GM21526 (cell line): ENCODE measurements around the gene MAP6.

ENCODE experiments used
- ATAC-seq: cut with Tn5 transposase; IDR thresholded peaks from one replicate; pipeline ENCODE4 v1.9.1; 2021; ENCODE audit warnings: moderate library complexity; ENCODE audit not compliant: unreplicated experiment, low FRiP score

The MAP6 gene

DNA sequence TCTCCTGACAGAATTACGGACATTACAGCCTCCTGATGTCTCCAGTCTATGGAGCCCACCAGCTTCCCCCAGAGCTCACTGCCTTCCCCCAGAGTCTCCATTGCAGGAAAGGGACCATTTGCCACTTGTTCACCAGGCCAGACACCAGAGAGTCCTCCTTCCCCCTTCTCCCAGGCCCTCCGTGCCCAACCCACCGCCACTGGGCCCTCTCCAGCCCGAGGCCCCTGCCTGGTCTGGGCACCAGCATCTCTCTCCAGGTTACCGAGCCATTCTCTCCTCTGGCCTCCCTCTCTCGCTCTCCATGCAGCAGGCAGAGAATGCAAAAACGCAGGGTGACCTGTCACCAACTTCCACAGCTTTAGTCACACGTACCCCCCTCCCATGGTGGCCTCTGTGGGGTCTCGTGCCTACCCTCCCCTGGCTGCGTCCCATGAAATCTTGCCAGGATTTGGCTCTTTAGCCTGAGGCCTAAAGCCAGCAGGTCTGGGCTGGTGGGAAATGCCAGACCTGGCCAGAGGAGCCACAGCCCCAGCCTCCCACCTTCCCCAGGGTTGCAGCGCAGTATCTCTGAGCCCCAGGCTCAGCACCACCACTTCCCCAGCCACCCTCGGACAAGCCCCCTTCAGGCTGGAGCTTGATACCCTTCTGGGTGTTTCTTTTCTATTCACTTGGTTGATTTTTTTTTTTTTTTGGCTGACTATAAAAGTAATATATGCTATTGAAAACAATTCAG is 113.6 kb downstream of the MAP6 start:
- ATAC-seq, result no peak

DNA sequence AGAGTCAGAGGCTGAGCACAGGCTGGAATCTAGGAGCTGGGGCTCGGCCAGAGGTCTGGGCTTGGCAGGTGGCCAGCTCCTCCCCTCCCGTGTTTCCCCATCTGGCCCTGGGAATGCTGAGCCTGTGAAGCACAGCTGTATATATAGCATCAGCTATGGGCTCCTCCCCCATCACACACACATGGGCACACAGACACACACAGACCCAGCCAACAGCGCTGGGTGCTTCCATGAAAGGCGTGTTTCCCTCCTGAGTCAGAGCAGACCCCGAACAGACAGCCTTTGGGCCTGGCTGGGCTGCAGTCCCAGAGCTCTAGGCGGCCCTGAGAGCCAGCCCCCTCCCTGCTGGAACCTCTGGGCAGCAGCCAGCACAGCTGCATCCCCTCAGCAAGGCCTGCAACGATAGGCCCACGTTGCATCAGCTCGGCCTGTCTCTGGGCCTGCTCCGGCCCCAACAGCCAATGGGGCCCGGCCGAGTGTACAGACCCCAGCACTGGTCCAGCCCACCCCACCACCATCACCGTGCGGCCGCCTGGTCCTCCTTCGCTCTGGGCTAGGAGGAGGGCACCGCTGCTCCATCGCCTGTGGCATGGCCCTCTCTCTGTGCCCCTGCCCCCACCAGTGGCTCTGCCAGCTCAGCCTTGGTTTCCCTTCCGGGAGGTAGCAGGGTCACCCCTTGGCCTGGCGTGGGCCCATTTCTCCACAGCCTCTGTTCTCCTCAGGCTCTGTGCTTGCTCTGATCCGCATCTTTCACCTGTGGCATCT is 114.4 kb downstream of the MAP6 start:
- no peak for ATAC-seq

DNA sequence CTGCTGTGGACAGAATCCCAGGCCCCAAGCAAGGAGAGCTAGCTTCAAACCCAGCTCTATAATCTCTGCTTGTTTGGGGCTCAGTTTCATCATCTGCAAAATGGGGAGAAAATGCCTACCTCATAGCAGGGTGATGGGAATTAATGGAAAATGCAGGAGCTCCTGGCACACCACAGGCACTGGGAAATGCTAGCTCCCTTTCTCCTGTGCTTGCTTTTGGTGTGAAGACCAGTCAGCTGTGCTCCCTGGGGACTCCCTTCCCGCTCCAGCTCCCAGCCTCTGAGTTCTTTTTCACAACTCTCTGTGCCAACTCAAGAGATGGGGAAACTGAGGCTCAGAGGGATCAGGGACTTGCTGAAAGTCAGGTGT is 115.0 kb downstream of the MAP6 start:
- no peak for ATAC-seq

DNA sequence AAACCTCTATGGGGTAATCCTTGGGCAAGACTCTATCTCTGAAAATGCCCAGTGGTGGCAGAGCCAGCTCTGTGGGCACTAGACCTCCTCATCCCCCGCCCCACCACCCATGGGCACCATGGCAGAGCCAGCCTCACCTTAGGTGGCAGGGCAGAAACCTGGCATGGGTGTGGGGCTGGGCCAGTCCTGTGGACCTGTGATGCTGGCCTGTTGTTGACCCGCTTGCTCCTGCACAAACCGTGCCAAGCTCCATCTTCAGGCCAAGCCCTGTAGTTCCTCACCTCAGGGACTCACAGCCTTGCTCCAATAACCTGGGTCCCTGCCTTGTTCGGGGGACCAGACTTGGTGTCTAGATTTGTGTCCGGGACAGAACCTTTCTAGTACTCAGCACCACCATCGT is 115.7 kb downstream of the MAP6 start:
- ATAC-seq, result no peak

DNA sequence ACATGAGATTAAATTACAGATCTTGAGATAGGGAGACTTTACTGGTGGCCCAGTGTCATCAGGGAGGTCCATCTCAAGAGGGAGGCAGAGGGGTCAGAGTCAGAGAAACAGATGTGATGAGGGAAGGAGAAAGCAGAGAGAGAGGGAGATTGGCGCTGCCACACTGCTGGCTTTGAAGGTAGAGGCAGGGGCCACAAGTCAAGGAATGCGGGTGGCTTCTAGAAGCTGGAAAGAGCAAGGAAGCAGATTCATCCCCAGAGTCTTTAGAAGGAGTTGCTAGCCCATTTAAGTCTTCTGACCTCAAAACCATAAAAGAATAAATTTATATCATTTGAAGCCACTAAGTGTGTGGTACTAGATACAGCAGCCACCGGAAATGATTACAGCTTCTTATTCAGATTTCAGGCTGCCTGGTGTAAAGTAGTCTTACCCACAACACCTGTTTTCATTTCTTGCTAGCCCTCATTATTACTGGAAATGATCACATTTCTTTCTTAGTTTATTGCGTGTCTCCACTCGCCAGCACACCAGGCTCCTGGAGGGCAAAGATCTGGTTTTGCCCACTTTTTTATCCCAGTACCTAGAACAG is 119.4 kb downstream of the MAP6 start:
- no peak for ATAC-seq

DNA sequence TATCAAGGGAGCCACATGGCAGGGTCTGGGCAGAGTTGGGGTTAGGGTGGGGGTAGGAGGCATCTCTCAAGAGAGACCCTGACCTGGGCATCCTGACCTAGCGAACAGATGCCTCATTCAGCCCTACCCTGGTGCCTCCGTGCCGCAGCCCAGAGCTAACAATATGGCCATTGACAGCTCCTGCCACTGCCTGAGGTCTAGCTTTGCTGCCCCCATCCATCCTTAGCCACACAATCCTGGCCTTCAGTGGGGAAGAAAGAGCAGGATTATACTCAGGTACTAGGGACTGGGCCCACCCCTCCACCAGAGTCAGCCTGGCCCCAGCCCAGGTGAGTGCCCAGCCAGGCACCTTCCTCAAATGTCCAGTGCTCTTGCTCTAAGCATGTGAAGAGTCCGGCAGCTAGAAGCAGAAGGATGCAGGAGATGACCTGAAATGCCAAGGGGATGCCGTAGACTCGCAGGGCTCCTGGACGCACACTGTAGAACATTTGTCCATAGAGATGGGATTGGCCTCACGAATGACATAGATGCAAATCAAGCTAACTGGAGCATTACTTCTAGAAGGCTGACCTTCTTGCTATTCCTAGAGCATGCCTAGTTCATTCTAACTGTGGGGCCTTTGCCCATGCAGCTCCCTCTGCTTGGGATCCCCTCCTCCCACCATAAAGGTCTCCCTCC is 120.1 kb downstream of the MAP6 start:
- no peak for ATAC-seq

DNA sequence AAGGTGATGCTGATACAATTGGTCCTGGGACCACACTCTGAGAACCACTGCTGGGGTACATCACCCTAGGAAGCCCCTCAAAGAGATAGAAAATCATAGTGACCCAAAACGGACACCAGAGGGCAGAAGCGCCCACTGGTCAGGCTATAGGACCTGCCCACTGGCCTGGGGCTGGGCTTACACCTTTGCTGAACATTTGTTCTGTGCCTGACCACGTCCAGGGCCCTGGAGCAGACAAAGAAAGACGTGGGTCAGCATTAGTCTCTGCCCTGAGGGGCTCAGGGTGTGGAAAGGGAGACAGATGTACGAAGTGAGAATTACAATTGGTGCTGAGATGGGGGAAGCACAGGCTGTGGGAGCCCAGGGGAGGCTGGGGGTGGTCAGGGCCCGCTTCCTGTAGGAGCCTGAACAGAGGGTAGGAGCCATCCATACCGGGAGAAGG is 121.2 kb downstream of the MAP6 start:
- no peak for ATAC-seq

DNA sequence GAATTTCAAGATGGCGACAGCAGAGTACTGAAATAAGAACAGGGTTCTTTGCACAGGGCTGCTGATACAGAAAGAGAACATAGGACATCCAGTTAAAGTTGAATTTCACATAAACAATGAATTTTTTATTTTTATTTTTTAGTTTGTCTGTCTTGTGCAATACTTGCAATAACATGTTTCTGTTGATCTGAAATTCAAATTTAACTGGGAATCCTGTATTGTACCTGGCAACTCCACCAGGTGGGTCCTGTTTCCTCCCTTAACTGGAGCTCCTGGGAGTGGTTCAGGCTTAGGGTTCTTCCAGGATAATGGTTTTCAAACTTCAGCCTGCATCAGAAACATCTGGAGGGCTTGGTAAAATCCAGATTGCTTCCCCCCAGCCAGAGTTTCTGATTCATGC is 121.7 kb downstream of the MAP6 start:
- no peak for ATAC-seq

DNA sequence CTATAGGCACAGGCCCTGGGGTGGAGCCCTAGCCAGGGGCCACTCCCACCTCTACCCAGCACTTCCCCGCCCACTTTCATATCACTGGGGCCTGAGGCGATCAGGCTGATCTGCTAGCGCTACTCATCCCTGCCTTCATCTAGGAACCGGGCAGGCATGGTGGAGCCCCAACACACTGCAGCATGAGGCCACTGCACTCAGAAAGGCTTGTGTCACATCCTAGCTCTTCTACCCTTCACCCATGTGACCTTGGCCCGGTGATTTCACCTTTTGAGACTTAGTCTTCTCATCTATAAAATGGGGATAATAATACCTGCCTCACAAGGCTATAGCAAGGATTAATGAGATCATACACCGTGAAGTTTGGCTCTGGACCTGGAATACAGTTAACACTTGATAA is 125.0 kb downstream of the MAP6 start:
- ATAC-seq, result no peak

DNA sequence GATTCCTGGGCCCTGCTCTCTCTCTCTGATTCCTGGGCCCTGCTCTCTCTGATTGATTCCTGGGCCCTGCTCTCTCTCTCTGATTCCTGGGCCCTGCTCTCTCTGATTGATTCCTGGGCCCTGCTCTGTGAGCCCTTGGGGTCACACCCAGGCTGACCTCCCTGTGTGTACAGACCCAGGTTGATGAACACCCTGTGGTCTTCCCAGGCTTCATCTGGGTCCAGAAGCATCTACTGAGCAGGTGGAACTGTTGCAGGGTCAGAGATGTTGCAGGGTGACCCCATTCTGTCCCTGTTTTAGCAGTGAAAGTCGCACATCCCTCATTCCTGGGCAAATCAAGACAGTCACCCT is 126.8 kb downstream of the MAP6 start:
- ATAC-seq, result no peak

DNA sequence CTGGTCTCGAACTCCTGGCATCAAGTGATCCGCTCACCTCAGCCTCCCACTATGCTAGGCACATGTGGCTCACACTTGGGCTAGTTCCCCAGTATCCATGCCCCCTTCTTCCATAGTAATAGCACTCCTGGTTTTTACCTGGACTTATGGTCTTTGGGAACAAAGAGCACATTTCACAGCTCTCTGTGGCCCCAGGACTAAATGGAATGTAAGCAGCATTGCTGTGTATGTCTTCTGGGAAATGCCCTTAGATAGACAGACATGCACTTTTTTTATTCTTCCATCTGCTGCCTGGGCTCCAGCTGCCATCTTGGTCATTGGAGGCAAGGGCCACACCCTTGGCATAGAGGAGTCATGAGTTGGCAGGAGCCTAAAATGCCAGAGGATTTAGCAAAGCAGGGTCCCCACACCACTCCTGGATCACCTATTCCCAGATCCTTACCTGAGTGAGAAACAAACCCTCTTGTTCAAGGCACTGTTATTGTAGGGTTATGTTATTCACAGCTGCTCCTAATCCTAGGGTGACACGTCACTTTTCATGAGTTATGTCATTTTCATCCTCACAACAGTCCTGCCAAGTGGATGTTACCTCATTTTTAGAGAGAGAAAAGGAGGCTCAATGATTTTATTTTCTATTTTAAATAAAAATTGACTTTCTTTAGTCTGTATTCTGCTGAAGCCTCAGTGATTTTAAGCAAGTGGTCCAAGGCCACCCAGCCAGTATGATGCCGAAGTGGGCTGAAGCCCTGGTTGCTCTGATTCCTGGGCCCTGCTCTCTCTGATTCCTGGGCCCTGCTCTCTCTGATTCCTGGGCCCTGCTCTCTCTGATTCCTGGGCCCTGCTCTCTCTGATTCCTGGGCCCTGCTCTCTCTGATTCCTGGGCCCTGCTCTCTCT is 127.4 kb downstream of the MAP6 start:
- ATAC-seq, result no peak

DNA sequence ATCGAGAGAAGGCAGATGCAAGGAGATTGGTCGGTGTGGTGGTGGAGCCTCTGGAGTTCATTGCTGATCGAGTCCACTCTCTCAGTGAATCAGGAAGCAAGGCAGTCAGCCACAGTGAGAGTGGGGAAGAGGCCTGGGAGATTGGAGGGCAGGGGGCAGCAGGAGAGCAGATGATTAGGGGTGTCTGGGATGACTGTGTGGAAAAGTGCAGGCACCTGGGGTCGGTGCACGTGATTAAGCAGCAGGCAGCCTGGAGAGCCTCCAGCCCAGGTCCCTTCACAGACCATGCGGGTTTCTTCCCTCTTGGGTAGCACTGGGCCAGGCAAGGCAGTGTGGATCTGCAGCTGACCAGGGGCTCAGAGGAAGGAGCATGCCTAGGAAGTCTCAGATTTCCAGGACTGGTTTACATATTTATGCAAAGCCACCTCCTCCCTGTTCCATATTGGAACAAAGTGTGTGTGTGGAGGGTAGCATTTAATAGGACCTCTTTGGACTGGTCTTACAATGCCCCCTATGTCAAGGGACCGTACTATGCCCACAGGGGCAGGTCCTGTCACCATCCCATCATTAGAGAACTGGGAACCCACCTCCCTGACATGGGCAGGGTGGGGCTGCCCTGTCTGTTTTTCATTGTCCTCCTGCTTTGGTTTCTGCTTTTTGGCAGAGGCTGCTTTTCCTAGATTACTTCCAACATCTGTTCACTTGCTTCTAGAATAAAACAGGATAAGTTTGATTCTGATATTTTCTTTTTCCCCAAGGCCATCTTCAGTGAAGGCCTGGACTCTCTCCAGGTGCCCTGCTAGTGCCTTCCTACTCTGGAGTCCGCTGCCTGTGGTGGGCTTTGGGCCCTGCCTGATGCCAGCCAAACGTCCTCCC is 129.1 kb downstream of the MAP6 start:
- ATAC-seq, result no peak

DNA sequence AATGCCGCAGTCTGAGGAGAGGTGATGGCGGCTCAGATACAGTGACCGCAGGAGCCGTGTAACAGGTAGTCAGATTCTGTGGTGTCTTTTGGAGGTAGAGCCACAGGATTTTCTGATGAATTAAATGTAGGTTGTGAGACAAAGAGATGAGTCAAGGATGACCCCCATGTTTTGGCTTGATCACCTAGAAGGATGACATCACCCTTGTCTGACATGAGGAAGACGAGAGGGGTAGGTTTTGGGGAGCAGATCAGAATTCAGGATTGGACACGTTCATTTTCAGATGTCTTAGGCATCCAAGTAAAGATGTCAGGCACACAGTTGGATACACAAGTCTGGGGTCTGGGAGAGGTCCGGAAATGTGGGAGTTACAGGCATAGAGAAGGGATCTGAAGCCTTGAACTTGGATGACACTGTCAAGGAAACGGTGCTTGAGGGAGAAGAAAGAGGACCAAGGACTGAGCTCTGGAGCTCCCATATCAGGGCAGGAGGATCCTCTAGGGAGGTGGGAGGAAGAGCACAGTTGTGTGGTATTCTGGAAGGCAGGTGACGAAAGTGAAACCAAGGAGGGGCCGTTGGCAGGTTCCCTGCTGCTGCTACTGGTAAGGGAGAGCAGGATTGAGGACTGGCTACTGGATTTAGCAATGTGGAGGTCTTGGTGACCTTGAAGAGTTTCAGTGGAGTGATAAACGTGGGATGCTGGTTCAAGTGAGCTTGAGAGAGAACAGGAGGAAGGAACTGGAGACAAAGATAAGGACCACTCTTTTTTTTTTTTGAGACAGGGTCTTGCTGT is 130.5 kb downstream of the MAP6 start:
- no peak for ATAC-seq

DNA sequence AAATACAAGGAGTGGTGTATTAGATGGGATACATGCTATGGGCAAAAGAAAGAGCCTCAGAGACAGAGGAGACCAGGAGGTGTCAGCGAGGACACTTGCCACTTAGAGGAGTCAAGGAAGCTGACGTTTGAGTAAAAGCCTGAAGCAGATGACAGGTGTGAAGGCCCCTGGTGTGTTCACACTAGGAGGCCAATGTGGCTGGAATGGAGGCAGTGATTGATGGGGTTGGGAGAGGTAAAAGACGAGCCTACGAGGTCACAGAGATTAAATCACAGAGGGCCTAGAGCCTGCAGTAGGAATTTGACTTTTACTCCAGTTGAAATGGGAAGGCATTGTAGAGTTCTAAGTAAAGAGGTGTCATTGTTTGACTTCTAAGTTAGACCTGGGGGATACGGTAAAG is 131.1 kb downstream of the MAP6 start:
- ATAC-seq, result no peak
